NAMALWA (cell line): ENCODE data around the gene FOXO1.
A peak's percentile ranks its signal among the peaks of the same experiment; 100 is the strongest.

Experiments used
- DNase-seq: peaks from one replicate; pipeline ENCODE4 v3.0.0-alpha.2; 2015; ENCODE audit warnings: low spot score

FOXO1 gene

GRCh38 chr13:40635315-40635995 lies 31.0 kb downstream of the FOXO1 start:
- DNase-seq: no peak

- DNase-seq: no peak
Measured at GRCh38 chr13:40632915-40633314, 33.5 kb downstream of the FOXO1 start.

- no peak for DNase-seq
Measured at GRCh38 chr13:40631605-40632004, 34.8 kb downstream of the FOXO1 start.

- DNase-seq: peak; percentile 64
Measured at GRCh38 chr13:40629678-40630384, 36.6 kb downstream of the FOXO1 start.

GRCh38 chr13:40626977-40627376 lies 39.5 kb downstream of the FOXO1 start:
- no peak for DNase-seq

GRCh38 chr13:40626561-40626960 lies 39.9 kb downstream of the FOXO1 start:
- peak; percentile 31 for DNase-seq

- DNase-seq: no peak
Measured at GRCh38 chr13:40624986-40625385, 41.5 kb downstream of the FOXO1 start.

- no peak for DNase-seq
Measured at GRCh38 chr13:40624383-40624782, 42.1 kb downstream of the FOXO1 start.

GRCh38 chr13:40622761-40623160 lies 43.7 kb downstream of the FOXO1 start:
- DNase-seq: no peak

GRCh38 chr13:40622246-40622645 lies 44.2 kb downstream of the FOXO1 start:
- DNase-seq: no peak

- no peak for DNase-seq
Measured at GRCh38 chr13:40619479-40619814, 47.0 kb downstream of the FOXO1 start.

GRCh38 chr13:40618581-40619478 lies 47.6 kb downstream of the FOXO1 start:
- no peak for DNase-seq

- no peak for DNase-seq
Measured at GRCh38 chr13:40617801-40618356, 48.6 kb downstream of the FOXO1 start.

- DNase-seq: no peak
Measured at GRCh38 chr13:40615619-40616018, 50.8 kb downstream of the FOXO1 start.

GRCh38 chr13:40613914-40614313 lies 52.5 kb downstream of the FOXO1 start:
- no peak for DNase-seq

- peak; percentile 69 for DNase-seq
Measured at GRCh38 chr13:40613192-40613818, 53.1 kb downstream of the FOXO1 start.

- no peak for DNase-seq
Measured at GRCh38 chr13:40612041-40612440, 54.4 kb downstream of the FOXO1 start.

- DNase-seq: no peak
Measured at GRCh38 chr13:40611635-40612034, 54.8 kb downstream of the FOXO1 start.

- no peak for DNase-seq
Measured at GRCh38 chr13:40611004-40611403, 55.4 kb downstream of the FOXO1 start.

GRCh38 chr13:40609972-40610726 lies 56.3 kb downstream of the FOXO1 start:
- no peak for DNase-seq

GRCh38 chr13:40608308-40608707 lies 58.1 kb downstream of the FOXO1 start:
- DNase-seq: no peak
